OCI-LY7 (cell line): ENCODE data around the gene DSTYK. TPM values are rescaled to one million over a fixed set of nuclear protein-coding genes. Genes with fewer than 3 reads are reported as not detected.
A peak's percentile ranks its signal among the peaks of the same experiment; 100 is the strongest.

ENCODE experiments used
- BruUV-seq: library from RNA; stranded (reverse); fragments of 400-500 nt; replicated peaks from 2 replicates; lab custom pipeline; 2021; lab: Mats Ljungman, UMichigan
- CTCF ChIA-PET: fragments of 300-600 bp; sonication (Branson Sonifier 250); formaldehyde crosslinking; loops from one replicate; lab custom pipeline; 2022; ENCODE audit warnings: antibody characterized with exemption; ENCODE audit not compliant: unreplicated experiment; lab: Charles Lee
- POLR2A ChIA-PET: fragments of 300-600 bp; sonication (Branson Sonifier 250); formaldehyde crosslinking; loops from one replicate; lab custom pipeline; 2022; ENCODE audit warnings: antibody characterized with exemption; lab: Charles Lee
- DNase-seq: peaks from one replicate; pipeline ENCODE4 v3.0.0-alpha.2; 2015; ENCODE audit warnings: low spot score
- H2AFZ ChIP-seq: fragments of 200-600 bp; sonication (generic), shearing (Covaris generic); 2 replicates; pipeline ENCODE4 v1.6.1; 2014; ENCODE audit warnings: mild to moderate bottlenecking, antibody characterized with exemption, low read length, moderate library complexity
- H3K27ac ChIP-seq: fragments of 200-600 bp; sonication (generic); 2 replicates; pipeline ENCODE4 v1.5.1; 2014; ENCODE audit warnings: mixed run types, low read depth, mild to moderate bottlenecking, moderate library complexity, low read length, inconsistent platforms; ENCODE audit not compliant: poor library complexity, severe bottlenecking
- H3K36me3 ChIP-seq: fragments of 200-600 bp; sonication (generic); 2 replicates; pipeline ENCODE4 v1.6.1; 2014; ENCODE audit warnings: mild to moderate bottlenecking, antibody characterized with exemption, low read length, moderate library complexity, mixed read lengths; ENCODE audit not compliant: insufficient read depth
- H3K4me1 ChIP-seq: fragments of 200-600 bp; sonication (generic); 2 replicates; pipeline ENCODE4 v1.5.1; 2014; ENCODE audit warnings: mild to moderate bottlenecking, low read length; ENCODE audit not compliant: insufficient read depth, poor library complexity, severe bottlenecking
- H3K4me2 ChIP-seq: fragments of 200-600 bp; sonication (generic); 2 replicates; pipeline ENCODE4 v1.6.1; 2014; ENCODE audit warnings: mild to moderate bottlenecking, low read length
- H3K4me3 ChIP-seq: fragments of 200-600 bp; sonication (generic); 2 replicates; pipeline ENCODE4 v1.5.1; 2014; ENCODE audit warnings: mild to moderate bottlenecking, low read depth, low read length; ENCODE audit not compliant: poor library complexity, severe bottlenecking
- H3K79me2 ChIP-seq: fragments of 200-600 bp; sonication (generic); 2 replicates; pipeline ENCODE4 v1.6.1; 2016; ENCODE audit warnings: low read depth, mild to moderate bottlenecking, low read length, moderate library complexity, mixed read lengths; ENCODE audit not compliant: insufficient read depth
- H3K9me2 ChIP-seq: fragments of 200-600 bp; sonication (generic); 2 replicates; pipeline ENCODE4 v1.6.1; 2016; ENCODE audit warnings: mild to moderate bottlenecking, low read length, mixed read lengths; ENCODE audit not compliant: insufficient read depth
- H3K9me3 ChIP-seq: fragments of 200-600 bp; sonication (generic); 2 replicates; pipeline ENCODE4 v1.6.1; 2014; ENCODE audit warnings: mild to moderate bottlenecking, mixed run types, low read length, mixed read lengths
- H4K20me1 ChIP-seq: fragments of 200-600 bp; sonication (generic); 2 replicates; pipeline ENCODE4 v1.6.1; 2014; ENCODE audit warnings: mild to moderate bottlenecking, antibody characterized with exemption, low read length, moderate library complexity, mixed read lengths; ENCODE audit not compliant: insufficient read depth
- CTCF ChIP-seq: fragments of 200-600 bp; sonication (generic); conservative IDR thresholded peaks from 2 replicates; pipeline ENCODE4 v1.5.1; 2014; ENCODE audit warnings: mild to moderate bottlenecking, antibody characterized with exemption, low read length, moderate library complexity, mixed read lengths
- EZH2phosphoT487 ChIP-seq: fragments of 200-600 bp; sonication (generic); IDR thresholded peaks from 2 replicates; pipeline ENCODE4 v1.6.1; 2018; ENCODE audit warnings: low read depth, borderline replicate concordance, mild to moderate bottlenecking, mixed run types, antibody characterized with exemption, low read length, moderate library complexity, mixed read lengths
- intact Hi-C: fragments of 100-400 bp; cut with micrococcal nuclease; formaldehyde crosslinking; loops from one replicate; pipeline ENCODE4 v1.10.0; 2022; ENCODE audit not compliant: unreplicated experiment
- total RNA-seq, 2 experiments: library from RNA; depleted of rRNA in 1 of 2; stranded (reverse); fragments of >200 nt in 1 of 2; shearing (Covaris generic) in 1 of 2; gene quantifications; 2 replicates each; pipeline ENCODE4 v1.2.3, GENCODE V29; 2014 to 2022

The DSTYK gene
- total RNA-seq, 2 experiments from 2014 or later, result 4.7 to 6.6 TPM

DNA sequence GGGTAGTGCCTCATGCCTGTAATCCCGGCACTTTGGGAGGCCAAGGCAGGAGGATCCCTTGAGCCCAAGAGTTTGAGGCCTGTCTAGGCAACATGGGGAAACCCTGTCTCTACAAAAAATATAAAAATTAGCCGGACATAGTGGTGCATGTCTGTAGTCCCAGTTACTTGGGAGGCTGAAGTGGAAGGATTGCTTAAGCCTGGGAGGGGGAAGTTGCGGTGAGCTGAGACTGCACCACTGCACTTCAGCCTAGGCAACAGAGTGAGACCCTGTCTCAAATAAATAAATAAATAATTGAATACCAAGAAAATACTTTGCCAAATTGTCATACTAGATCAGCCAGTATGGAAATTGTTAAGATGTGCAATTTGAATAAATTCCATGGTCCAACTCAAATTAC is 83.9 kb downstream of the DSTYK start:
- Histone ChIP-seq H3K4me3 (no peak overlapping the region), H3K9me2 (no peaks in the 10 kb centered on the region), H3K4me2 (no peak overlapping the region), H3K27ac (no peak overlapping the region), H3K36me3 (no peaks in the 10 kb centered on the region), H4K20me1 (no peaks in the 10 kb centered on the region), H2AFZ (no peak overlapping the region), H3K79me2 (no peaks in the 10 kb centered on the region), H3K9me3 (no peaks in the 10 kb centered on the region), H3K4me1 (peaks cover 18% of the 10 kb centered on the region)
- ChIA-PET POLR2A (no interaction called here), CTCF (no interaction called here)
- TF ChIP-seq EZH2phosphoT487, result no peak
- no peak for TF ChIP-seq CTCF
- no TSS peak for BruUV-seq
- intact Hi-C loops, result loop anchor here (10.0 kb wide), 1 partner anchor 713 kb away; the partner anchor contains the start of gene PPP1R15B
- no peak for DNase-seq

- H3K4me2 ChIP-seq, result peak overlapping the region; percentile 41
- H3K9me3 ChIP-seq, result no peaks in the 10 kb centered on the region
- H2AFZ ChIP-seq, result peak overlapping the region; percentile 89
- H4K20me1 ChIP-seq, result no peaks in the 10 kb centered on the region
- CTCF ChIA-PET, result no interaction called here
- H3K4me3 ChIP-seq, result no peak overlapping the region
- POLR2A ChIA-PET, result interaction anchor here (0.7 to 0.9 kb wide), 5 partner anchors 12 to 930 kb away, joined by 3 to 4 read pairs (median 3); no protein-coding TSS in a partner anchor
- TF ChIP-seq EZH2phosphoT487 (no peak), CTCF (no peak)
- H3K9me2 ChIP-seq, result no peaks in the 10 kb centered on the region
- BruUV-seq, result no TSS peak
- peaks cover 20% of the 10 kb centered on the region for H3K79me2 ChIP-seq
- intact Hi-C loops, result loop anchor here (5.0 to 10.0 kb wide), 5 partner anchors 103 to 1797 kb away; partner anchors contain the start of genes PPP1R15B and TMCC2
- H3K4me1 ChIP-seq, result peaks cover 31% of the 10 kb centered on the region
- H3K36me3 ChIP-seq, result no peaks in the 10 kb centered on the region
- H3K27ac ChIP-seq, result peak overlapping the region; percentile 12
- DNase-seq, result peak; percentile 22
Measured at GRCh38 chr1:205124726-205125125, 86.8 kb downstream of the DSTYK start.

DNA sequence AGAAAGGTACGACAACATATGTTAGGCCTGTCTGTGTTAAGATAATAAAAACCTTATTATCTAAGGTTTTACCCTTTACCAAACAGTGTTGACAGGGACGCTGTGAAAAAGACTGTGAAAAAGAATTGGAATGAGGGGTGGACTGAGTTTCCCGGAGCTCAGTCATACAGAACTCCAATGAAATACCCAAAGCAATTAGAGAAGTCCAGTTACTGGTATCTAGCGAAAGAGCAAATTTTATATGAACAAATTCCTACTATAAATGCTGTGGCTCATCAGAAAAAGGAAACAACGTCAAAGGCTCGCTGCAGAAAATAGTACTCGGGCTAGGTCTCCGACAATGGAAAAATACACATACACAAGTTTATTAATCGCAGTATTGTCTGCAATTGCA is 89.0 kb downstream of the DSTYK start:
- BruUV-seq, result TSS peak; percentile 82
- DNase-seq, result no peak
- H3K4me3 ChIP-seq, result peak overlapping the region; percentile 91

More for the DNA sequence above, 89.0 kb downstream of the DSTYK start:
- Histone ChIP-seq H3K27ac (peak overlapping the region; percentile 70), H3K79me2 (peaks cover 38% of the 10 kb centered on the region), H2AFZ (peak overlapping the region; percentile 97), H3K4me2 (peak overlapping the region; percentile 91), H3K36me3 (peaks cover 14% of the 10 kb centered on the region), H3K9me3 (no peaks in the 10 kb centered on the region), H4K20me1 (no peaks in the 10 kb centered on the region), H3K9me2 (no peaks in the 10 kb centered on the region), H3K4me1 (peaks cover 31% of the 10 kb centered on the region)
- intact Hi-C loops, result loop anchor here (1.0 to 10.0 kb wide), 7 partner anchors 18 to 1795 kb away; partner anchors contain the start of genes DSTYK, PPP1R15B and TMCC2
- CTCF ChIA-PET, result no interaction called here
- POLR2A ChIA-PET, result interaction anchor here (0.9 to 3.4 kb wide), 7 partner anchors 12 to 61 kb away, joined by 3 to 22 read pairs (median 4); no protein-coding TSS in a partner anchor
- TF ChIP-seq CTCF (peak; percentile 47; the same call in 1 of the 2 replicates), EZH2phosphoT487 (no peak)
